Muscle of arm (tissue), 12 donors: ENCODE data around the gene CHMP6. TPM values are rescaled to one million over a fixed set of nuclear protein-coding genes. Genes with fewer than 3 reads are reported as not detected.

Source experiments
- DNase-seq: peaks from one replicate; pipeline ENCODE4 v3.0.0-alpha.2; 2013
- polyA plus RNA-seq, 12 donors: library from polyadenylated mRNA; unstranded; fragments of 120-200 nt; gene quantifications; one replicate each; pipeline ENCODE4 v1.2.1, GENCODE V29; 2013; ENCODE audit not compliant: insufficient read length in 12 of 12

CHMP6 gene
- polyA plus RNA-seq, 12 donors, result 18.7 to 27.3 (median 22.7) TPM; not detected in 1

- DNase-seq, result no peak
Observed at GRCh38 chr17:81039096-81039495, 47.5 kb downstream of the CHMP6 start.

DNA sequence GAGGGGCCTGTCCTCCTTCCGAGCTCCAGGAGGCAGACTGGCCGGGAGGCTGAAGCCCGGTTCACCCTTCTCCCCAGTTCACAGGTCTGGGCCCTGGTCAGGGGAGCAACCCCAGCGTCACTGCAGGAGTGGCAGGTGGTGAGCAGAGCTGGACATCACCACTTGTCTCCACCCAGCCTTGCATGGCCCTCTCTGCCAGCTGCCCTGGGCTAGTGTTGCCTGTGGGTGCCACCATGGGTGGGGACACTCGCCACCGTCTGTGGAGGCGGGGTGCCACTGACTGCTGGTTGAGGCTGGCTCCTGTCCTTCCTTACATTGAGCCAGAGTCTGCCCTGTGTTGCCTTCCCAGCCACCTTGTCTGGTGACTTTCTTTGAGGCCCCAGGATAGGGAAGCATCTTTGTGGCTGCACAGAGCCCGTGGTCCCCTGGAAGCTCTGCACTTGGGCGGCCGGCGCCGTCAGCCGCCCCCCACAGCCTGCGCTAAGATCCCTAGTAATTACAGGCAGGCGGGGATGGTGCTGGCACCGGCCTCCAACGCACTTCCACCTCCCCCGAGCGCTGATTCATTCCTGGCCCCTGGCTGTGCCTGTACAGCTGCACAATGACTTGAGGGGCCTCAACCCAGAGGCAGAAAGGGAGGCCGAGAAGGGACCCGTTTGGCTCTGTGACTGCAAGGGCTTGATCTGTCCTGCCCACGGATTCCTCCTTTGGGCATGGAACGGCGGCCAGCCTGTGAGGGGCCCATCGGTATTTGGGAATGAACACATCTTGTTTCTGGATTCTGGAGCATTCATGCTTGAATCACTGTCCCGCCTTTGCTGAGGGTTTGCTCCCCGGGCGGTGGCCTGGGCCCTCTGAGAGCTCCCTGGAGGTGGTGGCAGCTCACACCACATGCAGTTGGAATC, 48.5 kb downstream of the CHMP6 start:
- no peak for DNase-seq

GRCh38 chr17:81040791-81041337, 49.2 kb downstream of the CHMP6 start:
- no peak for DNase-seq

GRCh38 chr17:81042606-81043005, 51.0 kb downstream of the CHMP6 start:
- DNase-seq, result no peak

DNA sequence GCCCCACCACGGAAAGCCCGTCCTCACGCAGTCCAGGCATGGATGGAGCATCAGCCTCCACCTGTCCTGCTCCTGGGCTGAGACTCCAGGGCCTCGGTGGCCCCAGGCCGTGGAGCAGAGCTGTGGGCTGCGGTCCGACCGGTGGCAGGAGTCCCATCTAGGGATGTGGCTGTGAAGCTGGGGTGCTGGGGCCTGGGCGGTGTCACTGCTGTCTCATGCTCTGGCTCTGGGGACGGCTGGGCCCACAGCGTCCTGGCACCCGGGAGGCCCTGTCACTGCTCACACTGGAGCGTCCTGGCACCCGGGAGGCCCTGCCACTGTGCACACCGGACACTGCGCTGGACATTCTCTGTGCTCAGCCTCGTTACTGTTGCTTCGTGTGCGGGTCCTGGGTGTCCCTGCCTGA, 51.7 kb downstream of the CHMP6 start:
- DNase-seq, result no peak

DNA sequence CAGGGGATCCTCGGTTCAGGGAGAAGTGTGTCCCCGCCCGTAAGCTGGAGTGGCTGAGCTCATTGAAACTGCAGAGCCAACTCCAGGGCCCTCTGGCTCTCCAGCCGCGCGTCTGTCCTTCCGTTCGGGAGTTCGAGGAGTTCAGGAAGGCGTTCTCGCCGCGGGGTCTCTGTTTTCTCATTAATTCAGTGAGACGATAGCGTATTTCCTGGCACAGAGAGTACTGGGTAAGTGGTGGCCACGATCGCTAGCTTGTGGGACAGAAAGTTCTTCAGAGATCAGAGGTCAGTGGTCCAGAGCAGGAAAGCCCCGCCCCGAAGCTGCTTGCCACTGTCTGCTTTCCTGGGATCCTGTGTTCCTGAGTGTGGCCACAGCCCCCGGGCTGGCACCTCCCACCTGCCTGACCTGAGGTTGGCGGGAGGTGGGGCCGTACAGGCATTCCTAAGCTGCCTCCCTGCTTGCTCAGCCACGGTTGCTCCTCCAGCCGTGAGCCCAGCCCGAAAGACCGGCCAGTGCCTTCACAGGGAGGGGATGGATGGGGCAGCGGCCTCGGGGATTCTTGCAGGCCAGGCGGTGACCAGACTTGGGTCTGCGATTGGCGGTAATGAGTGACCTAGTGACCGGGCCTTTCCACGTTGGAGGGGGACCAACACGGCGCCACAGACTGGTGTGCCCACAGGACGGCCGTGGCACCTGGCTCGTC, 52.2 kb downstream of the CHMP6 start:
- DNase-seq, result no peak

DNA sequence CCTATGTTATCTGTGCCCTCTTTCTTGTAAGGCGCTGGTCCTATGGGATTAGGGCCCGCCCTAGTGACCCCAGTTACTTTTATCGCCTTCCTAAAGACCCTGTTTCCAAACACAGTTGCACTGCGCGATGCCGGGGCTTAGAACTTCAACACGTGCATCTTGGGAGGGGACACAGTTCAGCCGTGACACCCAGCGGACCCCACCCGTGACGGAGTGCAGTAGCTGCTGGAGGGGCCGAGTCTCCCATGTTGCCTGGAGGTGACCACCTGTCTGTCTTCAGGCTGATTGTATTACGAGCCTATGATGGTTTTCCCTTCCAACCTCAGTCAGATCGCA, 52.8 kb downstream of the CHMP6 start:
- DNase-seq, result no peak

- peak; percentile 88 for DNase-seq
Observed at GRCh38 chr17:81044764-81045589, 53.3 kb downstream of the CHMP6 start.

GRCh38 chr17:81045590-81046095, 54.0 kb downstream of the CHMP6 start:
- no peak for DNase-seq

DNA sequence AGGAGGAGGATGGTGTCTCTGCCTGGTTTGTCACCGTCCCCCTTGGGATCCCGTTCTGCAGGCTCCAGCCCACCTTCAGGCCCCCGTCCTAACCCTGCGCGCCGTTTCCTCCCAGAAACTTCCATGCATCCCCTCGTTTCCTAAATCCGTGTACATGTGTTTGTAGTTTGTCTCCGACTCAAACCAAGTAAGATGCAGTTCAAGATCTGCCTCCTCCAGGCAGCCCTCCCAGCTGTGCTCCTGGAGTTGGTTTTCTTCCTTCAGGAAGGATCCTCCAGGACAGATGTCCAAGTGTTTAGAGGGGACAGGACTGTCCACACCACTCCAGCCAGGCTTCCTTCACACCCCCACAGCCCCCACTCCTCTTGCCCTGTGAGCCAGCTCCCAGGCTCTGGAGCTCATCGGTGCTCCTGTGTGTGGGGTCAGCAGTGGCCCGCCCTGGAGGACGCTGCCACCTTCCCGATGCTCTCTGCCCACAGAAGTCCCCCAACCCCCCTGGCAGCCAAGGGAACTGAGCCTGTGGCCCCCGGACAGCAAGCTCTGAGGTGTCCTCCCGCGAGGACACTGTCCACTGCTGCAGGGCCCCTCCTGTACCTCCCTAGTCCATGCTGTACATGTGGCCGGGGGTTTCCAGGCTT, 54.6 kb downstream of the CHMP6 start:
- no peak for DNase-seq

DNA sequence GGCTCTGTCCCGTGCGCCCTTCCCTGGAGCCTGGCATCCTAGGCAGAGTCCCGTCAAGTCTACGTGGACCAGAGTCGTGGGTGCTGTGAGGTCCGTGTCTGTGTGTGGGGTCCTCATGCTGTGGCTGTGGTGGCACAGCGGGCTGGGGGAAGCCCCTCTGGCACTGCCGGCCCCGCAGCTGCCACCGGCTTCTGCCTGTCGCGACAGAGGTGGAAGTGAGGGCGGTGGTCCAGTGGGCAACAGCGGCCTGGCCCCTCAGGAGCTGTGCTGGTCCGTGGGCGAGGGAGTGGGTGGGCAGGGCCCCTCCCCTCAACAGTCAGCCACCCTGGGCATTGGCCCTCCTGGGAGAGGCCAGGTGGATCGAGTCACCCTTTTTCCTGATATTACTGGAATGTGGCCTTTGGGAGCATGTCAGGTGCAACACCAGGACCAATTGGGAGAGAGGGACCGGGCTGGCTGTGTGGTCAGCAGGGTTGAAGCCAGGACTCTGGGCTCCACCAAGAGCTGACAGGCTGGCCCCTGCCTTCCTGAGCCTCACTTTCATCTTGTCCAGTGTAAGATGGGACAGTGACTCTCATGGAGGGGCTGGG, 55.2 kb downstream of the CHMP6 start:
- no peak for DNase-seq

DNA sequence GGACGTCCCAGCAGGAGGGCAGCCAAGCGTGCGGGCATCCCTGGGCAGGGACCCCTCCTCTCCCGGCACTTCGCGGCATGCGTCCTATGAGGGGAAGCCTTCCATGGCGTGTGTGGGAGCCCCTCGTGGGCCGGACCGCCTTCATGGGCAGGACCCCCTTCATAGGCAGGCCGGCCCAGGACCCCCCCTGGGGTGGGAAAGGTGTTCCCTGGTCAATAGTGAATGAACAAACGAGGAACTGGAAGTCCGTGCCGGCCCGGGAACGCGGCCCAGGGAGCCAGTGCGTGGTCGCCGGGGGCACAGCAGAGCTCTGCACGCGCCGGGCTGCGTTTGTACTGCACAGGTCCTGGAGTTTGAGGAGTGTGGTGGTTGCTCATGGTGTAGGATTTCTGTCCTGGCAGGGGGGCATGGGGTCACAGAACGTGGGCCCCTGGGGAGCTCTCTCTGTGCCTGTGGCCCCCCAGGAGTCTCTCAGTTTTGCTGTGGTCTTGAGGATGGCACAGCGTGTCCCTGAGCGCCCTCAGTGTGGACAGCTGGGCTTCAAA, 57.3 kb downstream of the CHMP6 start:
- no peak for DNase-seq

DNA sequence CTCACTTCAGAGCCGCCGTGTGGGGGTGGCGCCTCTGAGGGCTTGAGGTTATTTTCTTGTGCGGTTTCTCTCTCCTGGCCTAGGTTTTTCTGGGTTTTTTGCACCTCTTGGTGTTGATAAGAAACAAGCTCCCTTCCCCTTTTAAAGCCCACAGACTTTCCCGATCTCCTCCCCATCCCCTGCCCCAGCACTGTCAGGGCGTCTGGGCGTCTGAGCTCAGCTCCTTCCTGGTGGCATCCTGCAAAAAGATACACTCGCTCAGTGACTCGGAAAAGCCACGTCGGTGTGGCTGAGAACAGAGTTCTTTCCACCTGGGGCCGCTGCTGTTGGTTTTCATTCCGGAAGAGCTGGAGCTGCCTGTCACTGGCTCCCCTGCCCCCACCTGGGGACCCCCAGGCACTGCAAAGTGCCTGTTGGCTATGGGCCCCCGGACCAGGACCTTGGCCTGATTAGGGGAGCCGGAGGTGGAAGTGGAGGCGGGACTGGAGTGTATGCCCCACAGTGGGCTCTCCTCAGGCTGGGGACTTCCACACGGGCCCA, 57.8 kb downstream of the CHMP6 start:
- no peak for DNase-seq

Other genes with a start within 250 kb of the CHMP6 start
- gene BAIAP2, start 43.3 kb downstream of the CHMP6 start, polyA plus RNA-seq, result 10 to 100 TPM in 11 of 12 donors, not detected in 1; 11.6 to 40.3 (median 17.2) TPM
- gene PVALEF, start 173.7 kb downstream of the CHMP6 start, polyA plus RNA-seq, result 1 to 10 TPM in 1 of 12 donors, under 1 TPM in 8, not detected in 3; 0.12 to 2.6 (median 0.47) TPM
- gene AATK, start 174.4 kb downstream of the CHMP6 start, polyA plus RNA-seq, result 10 to 100 TPM in 4 of 12 donors, 1 to 10 TPM in 7, not detected in 1; 4.4 to 12.8 (median 9.4) TPM
- 10 to 100 TPM in 1 of 12 donors, 1 to 10 TPM in 10, not detected in 1; 4.7 to 15.4 (median 8.1) TPM for gene CEP131, start 231.1 kb downstream of the CHMP6 start, polyA plus RNA-seq
- gene TEPSIN, start 247.2 kb downstream of the CHMP6 start, polyA plus RNA-seq, result 10 to 100 TPM in 8 of 12 donors, 1 to 10 TPM in 3, not detected in 1; 7.9 to 25.7 (median 11.9) TPM
- 10 to 100 TPM in 11 of 12 donors, not detected in 1; 31.7 to 90.1 (median 39.0) TPM for gene NDUFAF8, start 247.5 kb downstream of the CHMP6 start, polyA plus RNA-seq